Neuronal stem cell (in vitro differentiated cells): ENCODE data around the gene F13A1.
A peak's percentile ranks its signal among the peaks of the same experiment; 100 is the strongest.

Experiments used
- DNase-seq: peaks from one replicate; pipeline ENCODE4 v3.0.0-alpha.2; 2013; ENCODE audit warnings: low spot score
- H2AFZ ChIP-seq: one replicate; pipeline ENCODE4 v1.6.1; 2013; ENCODE audit warnings: mild to moderate bottlenecking, low read length, inconsistent platforms
- H2AK5ac ChIP-seq: 2 replicates; pipeline ENCODE4 v1.6.1; 2013; ENCODE audit warnings: low read depth, mild to moderate bottlenecking, inconsistent platforms, low read length, moderate library complexity, mixed read lengths
- H2BK120ac ChIP-seq: 2 replicates; pipeline ENCODE4 v1.6.1; 2013; ENCODE audit warnings: low read depth, mild to moderate bottlenecking, inconsistent platforms, low read length, moderate library complexity, mixed read lengths
- H2BK12ac ChIP-seq: one replicate; pipeline ENCODE4 v1.6.1; 2013; ENCODE audit warnings: low read length, inconsistent platforms
- H2BK15ac ChIP-seq: 2 replicates; pipeline ENCODE4 v1.6.1; 2013; ENCODE audit warnings: mild to moderate bottlenecking, low read length, inconsistent platforms, mixed read lengths
- H2BK5ac ChIP-seq: one replicate; pipeline ENCODE4 v1.6.1; 2013; ENCODE audit warnings: inconsistent platforms, mild to moderate bottlenecking, low read length, moderate library complexity
- H3K14ac ChIP-seq: one replicate; pipeline ENCODE4 v1.6.1; 2013; ENCODE audit warnings: low read length, inconsistent platforms
- H3K18ac ChIP-seq: 2 replicates; pipeline ENCODE4 v1.6.1; 2013; ENCODE audit warnings: low read length, inconsistent platforms
- H3K23ac ChIP-seq: 2 replicates; pipeline ENCODE4 v1.6.1; 2013; ENCODE audit warnings: low read depth, mild to moderate bottlenecking, mixed read lengths, low read length, inconsistent platforms; ENCODE audit not compliant: poor library complexity
- H3K27ac ChIP-seq: replicated peaks from 3 replicates; pipeline ENCODE4 v1.5.1; 2013; ENCODE audit warnings: low read length, inconsistent platforms
- H3K27me3 ChIP-seq, 3 experiments: 2 replicates each; pipeline ENCODE4 v1.6.1; 2013; ENCODE audit warnings: low read length in 3 of 3, mild to moderate bottlenecking in 2 of 3, inconsistent platforms in 1 of 3, low read depth in 1 of 3, mixed read lengths in 1 of 3, moderate library complexity in 1 of 3; ENCODE audit not compliant: control insufficient read depth in 3 of 3, insufficient read depth in 3 of 3
- H3K36me3 ChIP-seq, 2 donors: replicated peaks in 1 of 2; 2 replicates each; pipeline ENCODE4 v1.6.1; 2013; ENCODE audit warnings: low read length in 2 of 2; ENCODE audit not compliant: control insufficient read depth in 2 of 2, insufficient read depth in 2 of 2
- H3K4ac ChIP-seq: 2 replicates; pipeline ENCODE4 v1.6.1; 2013; ENCODE audit warnings: inconsistent platforms, mild to moderate bottlenecking, low read length, moderate library complexity
- H3K4me1 ChIP-seq, 2 donors: 1 replicate in 1 of 2; 2 replicates in 1 of 2; pipeline ENCODE4 v1.6.1; 2013; ENCODE audit warnings: low read length in 2 of 2, low read depth in 1 of 2; ENCODE audit not compliant: control insufficient read depth in 2 of 2, insufficient read depth in 1 of 2
- H3K4me2 ChIP-seq: one replicate; pipeline ENCODE4 v1.6.1; 2013; ENCODE audit warnings: mild to moderate bottlenecking, low read length, inconsistent platforms; ENCODE audit not compliant: insufficient read depth, poor library complexity, severe bottlenecking
- H3K4me3 ChIP-seq, 2 donors: 2 replicates each; pipeline ENCODE4 v1.5.1; 2013; ENCODE audit warnings: low read length in 2 of 2, mild to moderate bottlenecking in 2 of 2, inconsistent platforms in 1 of 2, moderate library complexity in 1 of 2
- H3K79me1 ChIP-seq: one replicate; pipeline ENCODE4 v1.6.1; 2013; ENCODE audit warnings: low read depth, mild to moderate bottlenecking, inconsistent platforms, low read length, moderate library complexity
- H3K9ac ChIP-seq: one replicate; pipeline ENCODE4 v1.6.1; 2013; ENCODE audit warnings: mild to moderate bottlenecking, low read depth, low read length, inconsistent platforms; ENCODE audit not compliant: poor library complexity
- H3K9me3 ChIP-seq, 2 donors: replicated peaks in 1 of 2; 2 replicates each; pipeline versions ENCODE3 to v1.6.1; 2013; ENCODE audit warnings: low read length in 2 of 2, mild to moderate bottlenecking in 2 of 2, inconsistent platforms in 1 of 2, low read depth in 1 of 2, mixed read lengths in 1 of 2, moderate library complexity in 1 of 2; ENCODE audit not compliant: control insufficient read depth in 2 of 2, insufficient read depth in 1 of 2
- H4K8ac ChIP-seq: one replicate; pipeline ENCODE4 v1.6.1; 2013; ENCODE audit warnings: low read depth, mild to moderate bottlenecking, inconsistent platforms, low read length, moderate library complexity
- H4K91ac ChIP-seq: one replicate; pipeline ENCODE4 v1.6.1; 2013; ENCODE audit warnings: low read length, low read depth, mild to moderate bottlenecking, inconsistent platforms; ENCODE audit not compliant: poor library complexity
- WGBS, 2 donors: extraction: QIAGEN DNeasy Blood & Tissue Kit; methylation state at CpG; one replicate each; pipeline ENCODE4 v1.1.7; 2013; ENCODE audit warnings: missing lambda C conversion rate in 2 of 2, mixed read lengths in 1 of 2; ENCODE audit not compliant: insufficient read length in 2 of 2, insufficient replicate concordance in 1 of 2; ENCODE audit errors: extremely low coverage in 2 of 2; 5-methylcytosine and 5-hydroxymethylcytosine counted together

Gene F13A1

DNA sequence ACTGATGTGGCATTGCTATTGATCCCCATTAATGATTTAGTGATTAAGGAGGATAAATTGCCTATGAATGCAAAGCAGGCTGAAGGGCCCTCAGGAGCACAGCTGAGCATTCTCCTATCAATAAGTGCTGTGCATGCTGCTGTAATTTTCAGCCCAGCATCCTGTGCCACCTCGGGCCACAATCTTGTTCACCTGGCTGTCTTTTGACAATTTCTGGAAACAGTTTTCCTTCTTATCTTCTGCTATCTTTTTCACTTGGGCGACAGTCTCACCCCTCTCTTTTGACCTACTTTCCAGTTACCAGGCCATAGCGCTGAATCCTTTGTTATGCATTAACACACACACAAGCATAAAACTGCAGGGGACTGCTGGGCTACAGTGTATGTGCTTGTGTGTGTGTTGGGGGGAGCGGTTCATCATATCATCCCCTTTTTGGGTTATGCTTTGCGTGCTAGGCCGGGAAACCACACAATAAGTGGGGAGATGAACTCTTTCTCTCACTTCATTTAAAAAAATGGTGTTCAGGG, 60.2 kb downstream of the F13A1 start:
- no peak overlapping the region for H3K27ac ChIP-seq
- H3K9me3 ChIP-seq, result no peaks in the 10 kb centered on the region
- H3K4me1 ChIP-seq, result peaks cover 3 to 15% of the 10 kb centered on the region in 2 donors
- no peaks in the 10 kb centered on the region for H3K36me3 ChIP-seq
- H2BK5ac ChIP-seq, result no peak overlapping the region
- H2AK5ac ChIP-seq, result no peak overlapping the region
- H3K18ac ChIP-seq, result no peak overlapping the region
- H3K27me3 ChIP-seq, result no peaks in the 10 kb centered on the region
- H3K4me2 ChIP-seq, result no peak overlapping the region
- H3K79me1 ChIP-seq, result no peaks in the 10 kb centered on the region
- no peak overlapping the region for H4K8ac ChIP-seq
- no peak overlapping the region for H2BK12ac ChIP-seq
- H2BK120ac ChIP-seq, result no peak overlapping the region
- no peak for DNase-seq
- no peak overlapping the region for H3K9ac ChIP-seq
- H3K23ac ChIP-seq, result no peak overlapping the region
- no peak overlapping the region for H2BK15ac ChIP-seq
- H2AFZ ChIP-seq, result peak overlapping the region; percentile 7
- WGBS, 2 donors, result no CpG with 5 or more reads among the region's 6 CpGs
- H3K4me3 ChIP-seq, result no peak overlapping the region
- no peak overlapping the region for H3K4ac ChIP-seq
- H3K14ac ChIP-seq, result no peak overlapping the region
- H4K91ac ChIP-seq, result no peak overlapping the region

DNA sequence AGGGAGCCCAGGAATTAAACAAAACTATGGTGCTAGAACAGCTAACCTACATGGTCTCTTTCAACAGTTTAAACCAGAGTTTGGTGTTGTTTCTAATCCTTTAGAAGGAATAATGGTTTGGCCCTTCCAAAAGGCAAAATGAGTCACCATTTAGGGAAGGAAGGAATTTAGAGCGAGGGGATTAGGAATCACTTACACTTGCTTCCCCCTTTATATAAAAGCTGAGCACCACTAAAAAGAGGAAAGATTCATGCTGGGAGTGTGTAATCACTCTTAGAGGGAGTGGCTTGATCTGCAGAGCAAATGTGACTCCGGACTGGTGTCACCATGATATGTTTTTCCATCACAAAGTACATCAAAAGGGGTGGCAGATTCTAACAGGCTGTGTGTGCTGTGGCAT, 63.6 kb downstream of the F13A1 start:
- Histone ChIP-seq H3K36me3 (no peaks in the 10 kb centered on the region), H2BK15ac (no peak overlapping the region), H3K18ac (no peak overlapping the region), H3K14ac (no peak overlapping the region), H3K9me3 (no peaks in the 10 kb centered on the region), H2AK5ac (no peak overlapping the region), H3K4me3 (no peak overlapping the region), H3K79me1 (no peaks in the 10 kb centered on the region), H2BK120ac (no peak overlapping the region), H3K27me3 (no peaks in the 10 kb centered on the region), H3K4ac (no peak overlapping the region), H3K23ac (no peak overlapping the region), H4K8ac (no peak overlapping the region), H3K4me2 (no peak overlapping the region), H3K27ac (peak overlapping the region; percentile 11), H2AFZ (peak overlapping the region; percentile 67), H2BK12ac (no peak overlapping the region), H3K9ac (no peak overlapping the region), H4K91ac (no peak overlapping the region), H2BK5ac (no peak overlapping the region), H3K4me1 (peaks cover 3 to 15% of the 10 kb centered on the region in 2 donors)
- no CpG with 5 or more reads among the region's 2 CpGs for WGBS, 2 donors
- DNase-seq, result peak; percentile 54

DNA sequence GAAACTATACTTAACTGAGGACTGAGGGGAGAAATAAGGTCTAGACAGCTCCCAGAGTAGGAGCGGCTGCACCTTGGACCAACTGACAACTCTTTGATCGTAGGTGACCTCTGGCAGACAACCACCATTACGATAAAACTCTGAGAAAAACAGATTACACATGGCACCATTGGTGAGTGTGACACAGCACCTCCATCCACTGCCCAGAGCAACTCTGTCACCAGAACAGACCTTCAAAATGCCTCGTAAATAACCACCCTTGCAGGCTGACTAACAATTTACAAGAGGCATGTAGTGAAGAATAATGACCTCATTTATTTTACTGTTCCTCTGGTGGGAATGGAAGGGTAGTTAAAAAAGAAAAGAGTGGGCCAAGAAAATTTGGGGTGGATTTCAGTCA, 64.2 kb downstream of the F13A1 start:
- Histone ChIP-seq H2BK12ac (no peak overlapping the region), H3K23ac (no peak overlapping the region), H3K27me3 (no peaks in the 10 kb centered on the region), H3K4me2 (no peak overlapping the region), H3K79me1 (no peaks in the 10 kb centered on the region), H3K27ac (peak overlapping the region; percentile 11), H4K91ac (no peak overlapping the region), H3K36me3 (no peaks in the 10 kb centered on the region), H3K4me1 (peaks cover 3 to 15% of the 10 kb centered on the region in 2 donors), H2BK5ac (no peak overlapping the region), H2AFZ (no peak overlapping the region), H3K18ac (peak overlapping the region; percentile 30), H3K4ac (no peak overlapping the region), H3K4me3 (no peak overlapping the region), H3K14ac (no peak overlapping the region), H2AK5ac (no peak overlapping the region), H3K9me3 (no peaks in the 10 kb centered on the region), H2BK15ac (no peak overlapping the region), H4K8ac (no peak overlapping the region), H3K9ac (no peak overlapping the region), H2BK120ac (no peak overlapping the region)
- WGBS, 2 donors, result no CpG with 5 or more reads among the region's 4 CpGs
- no peak for DNase-seq

DNA sequence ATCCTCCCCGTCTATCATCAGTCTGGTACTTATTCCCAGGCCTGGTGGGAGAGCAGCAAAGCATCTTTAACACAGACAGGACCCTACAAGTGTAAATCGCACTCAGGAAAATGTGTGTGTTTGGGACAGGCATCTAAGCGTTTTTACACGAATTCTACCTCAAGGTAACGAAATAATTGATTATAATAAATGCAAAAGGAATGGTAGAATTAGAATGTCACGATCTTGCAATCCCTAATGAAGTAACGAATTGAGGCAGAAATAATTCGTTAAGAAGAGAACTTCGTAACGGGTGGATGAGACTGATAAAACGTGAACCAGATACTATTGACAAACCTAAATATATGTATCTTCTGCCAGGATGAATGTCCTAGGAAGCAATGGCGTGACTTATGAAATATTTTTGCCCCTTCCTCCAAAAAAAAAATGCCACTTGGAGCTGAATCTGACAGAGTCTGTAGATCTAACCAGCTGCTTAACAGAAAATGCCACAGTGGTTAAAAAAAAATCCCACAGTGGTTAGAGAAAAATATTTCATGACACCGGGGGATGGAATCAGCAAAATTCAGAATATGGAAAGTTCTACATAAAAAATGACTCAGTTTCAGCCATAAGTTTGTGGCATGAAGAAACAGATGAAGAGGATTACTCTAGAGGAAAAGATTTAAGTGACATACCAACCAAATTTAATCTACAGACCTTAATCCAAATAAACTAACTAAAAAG, 68.7 kb downstream of the F13A1 start:
- Histone ChIP-seq H3K27ac (no peak overlapping the region), H3K18ac (no peak overlapping the region), H2BK15ac (no peak overlapping the region), H2BK5ac (no peak overlapping the region), H2AK5ac (no peak overlapping the region), H2BK12ac (no peak overlapping the region), H3K23ac (no peak overlapping the region), H3K14ac (no peak overlapping the region), H3K4me1 (peaks cover under 1 to 8% of the 10 kb centered on the region in 2 donors), H2AFZ (no peak overlapping the region), H3K9me3 (no peaks in the 10 kb centered on the region), H2BK120ac (no peak overlapping the region), H3K4me3 (no peak overlapping the region), H3K4me2 (no peak overlapping the region), H3K27me3 (no peaks in the 10 kb centered on the region), H4K91ac (no peak overlapping the region), H3K4ac (no peak overlapping the region), H3K9ac (no peak overlapping the region), H4K8ac (no peak overlapping the region), H3K36me3 (no peaks in the 10 kb centered on the region), H3K79me1 (no peaks in the 10 kb centered on the region)
- WGBS, 2 donors, result no CpG with 5 or more reads among the region's 13 CpGs
- DNase-seq, result no peak
